NOMO-1 treated with DMSO at 0.1 percent for 48 hours (cell line): ENCODE measurements around the gene SOX18.
A peak's percentile ranks its signal among the peaks of the same experiment; 100 is the strongest.
"Not testable (repeated sequence)": the region's sequence is repeated elsewhere in the genome, so short reads cannot be mapped to it uniquely, and the experiment has no call there.

ENCODE experiments used
- DNase-seq: peaks from one replicate; lab custom pipeline; 2025; ENCODE audit not compliant: unreplicated experiment; lab: John Stamatoyannopoulos, UW

Gene SOX18

GRCh38 chr20:64049060-64049877, at the start of gene SOX18:
TSS of gene SOX18 (minus strand) at chr20:64049639. CDS start at chr20:64049516, 123 bp downstream.
- peak; percentile 20 for DNase-seq

GRCh38 chr20:64098471-64099013, 49.1 kb upstream of the SOX18 start:
- DNase-seq, result no peak

GRCh38 chr20:64096535-64096934, 47.1 kb upstream of the SOX18 start:
- DNase-seq, result no peak

DNA sequence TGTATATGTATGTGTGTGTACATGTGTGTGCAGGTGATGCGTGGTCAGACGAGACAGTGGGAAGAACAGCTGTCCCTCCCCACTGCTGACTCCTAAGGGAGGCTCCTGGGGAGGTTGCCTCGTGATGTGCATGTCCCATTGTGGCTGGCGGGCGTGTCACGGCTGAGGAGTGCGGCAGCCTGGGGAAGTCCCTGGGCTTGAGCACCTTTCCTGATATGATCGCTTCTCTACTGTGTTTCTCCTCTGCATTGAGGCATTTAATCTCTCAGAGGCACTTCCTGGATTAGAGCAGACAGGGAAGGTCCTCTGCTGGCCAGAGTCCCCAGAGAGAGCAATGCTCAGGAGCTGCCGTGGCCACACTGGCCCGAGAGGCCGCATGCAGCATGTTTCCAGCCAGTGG, 46.5 kb upstream of the SOX18 start:
- DNase-seq, result no peak

- DNase-seq, result no peak
Observed at GRCh38 chr20:64095455-64095854, 46.0 kb upstream of the SOX18 start.

DNA sequence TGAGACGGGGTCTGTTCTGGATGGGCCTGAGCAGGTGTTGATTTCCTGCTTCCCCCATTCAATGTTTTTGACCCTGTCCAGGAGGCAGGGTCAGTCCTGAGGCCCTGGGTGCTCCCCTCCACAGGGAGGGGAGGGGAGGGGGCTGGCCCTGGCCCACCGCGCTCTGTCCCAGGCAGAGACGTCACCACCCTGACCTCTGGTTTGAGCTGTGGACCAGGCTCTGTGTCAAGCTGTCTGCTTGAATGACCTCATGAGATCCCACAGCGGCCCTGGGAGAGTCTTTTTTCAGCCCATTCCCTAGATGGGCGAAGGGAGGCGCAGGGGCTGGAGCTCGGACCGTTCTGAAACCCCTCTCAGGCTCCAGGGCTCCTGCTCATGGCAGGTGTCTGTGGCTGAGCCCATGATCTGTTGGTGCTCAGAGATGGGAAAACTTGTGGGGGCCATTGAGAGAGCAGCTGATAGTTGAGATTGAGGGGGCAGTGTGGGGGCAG, 43.6 kb upstream of the SOX18 start:
- DNase-seq, result no peak

- DNase-seq, result no peak
Observed at GRCh38 chr20:64092258-64093012, 43.0 kb upstream of the SOX18 start.

DNA sequence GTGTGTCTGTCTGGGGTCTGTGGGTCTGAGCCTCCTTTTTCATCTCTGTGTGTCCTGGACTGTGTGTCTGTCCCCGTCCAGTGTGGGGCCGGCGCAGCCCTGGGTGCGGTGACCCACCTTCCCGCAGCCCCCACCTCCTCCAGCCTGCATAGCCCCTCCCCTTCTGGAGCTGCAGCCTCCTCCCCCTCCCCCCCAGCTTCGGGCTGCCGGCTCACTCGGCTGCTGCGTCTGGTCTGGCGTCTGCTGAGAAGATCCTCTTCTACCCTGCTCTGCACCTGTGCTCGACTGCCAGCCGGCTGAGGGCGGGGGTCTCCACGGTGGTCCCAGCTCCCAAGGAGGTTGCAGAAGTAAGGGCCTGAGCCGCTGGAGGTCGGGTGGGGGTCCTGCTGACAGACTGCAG, 42.3 kb upstream of the SOX18 start:
- no peak for DNase-seq

- no peak for DNase-seq
Observed at GRCh38 chr20:64091340-64091739, 41.9 kb upstream of the SOX18 start.

DNA sequence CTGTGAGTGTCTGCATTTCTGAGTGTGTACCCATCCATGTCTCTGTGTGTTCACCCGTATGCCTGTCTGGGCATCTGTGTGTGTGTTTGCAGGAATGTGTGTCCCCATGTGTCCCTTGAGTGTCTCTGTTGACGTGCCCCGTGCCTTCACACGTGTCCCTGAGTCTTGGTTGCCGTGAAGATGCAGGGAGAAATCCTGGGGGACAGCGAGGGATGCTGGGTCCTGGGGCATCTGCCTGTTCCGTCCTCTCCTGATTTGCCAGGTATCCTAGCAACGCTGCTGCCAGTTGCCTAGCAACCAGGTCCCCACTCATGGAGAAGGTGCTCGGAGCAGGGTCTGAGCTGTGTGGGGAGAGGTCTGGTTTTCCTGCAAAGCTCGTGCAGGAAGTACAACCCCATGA, 40.7 kb upstream of the SOX18 start:
- no peak for DNase-seq

- not testable (repeated sequence) for DNase-seq
Observed at GRCh38 chr20:64088586-64088985, 39.1 kb upstream of the SOX18 start.

GRCh38 chr20:64087226-64087825, 37.9 kb upstream of the SOX18 start:
- DNase-seq, result not testable (repeated sequence)

DNA sequence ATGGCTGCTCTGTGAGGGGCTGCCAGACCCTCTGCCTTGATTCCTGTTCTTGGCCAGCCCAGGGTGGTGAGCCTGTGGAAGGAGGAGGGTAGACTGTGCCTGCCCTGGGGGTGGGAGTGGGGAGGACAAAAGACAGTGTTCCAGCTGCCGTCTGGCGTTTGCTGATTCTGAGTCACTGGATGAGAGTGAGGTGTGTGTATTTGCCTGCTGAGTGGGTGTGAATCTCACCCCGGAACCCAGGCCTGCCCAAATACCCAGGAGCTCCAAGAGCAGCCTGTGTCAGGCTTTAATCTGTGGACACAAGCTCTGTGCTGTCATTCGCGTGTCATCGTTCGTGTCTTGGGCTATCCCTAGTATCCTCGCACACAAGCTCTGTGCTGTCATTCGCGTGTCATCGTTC, 37.4 kb upstream of the SOX18 start:
- DNase-seq, result no peak

GRCh38 chr20:64084685-64085152, 35.3 kb upstream of the SOX18 start:
- no peak for DNase-seq

- DNase-seq, result no peak
Observed at GRCh38 chr20:64083804-64084684, 34.6 kb upstream of the SOX18 start, which contains the start of gene LKAAEAR1. TSS of gene LKAAEAR1 (minus strand) at chr20:64084398. CDS start at chr20:64084219, 179 bp downstream.

- DNase-seq, result peak; percentile 70
Observed at GRCh38 chr20:64083378-64083803, 34.0 kb upstream of the SOX18 start.

DNA sequence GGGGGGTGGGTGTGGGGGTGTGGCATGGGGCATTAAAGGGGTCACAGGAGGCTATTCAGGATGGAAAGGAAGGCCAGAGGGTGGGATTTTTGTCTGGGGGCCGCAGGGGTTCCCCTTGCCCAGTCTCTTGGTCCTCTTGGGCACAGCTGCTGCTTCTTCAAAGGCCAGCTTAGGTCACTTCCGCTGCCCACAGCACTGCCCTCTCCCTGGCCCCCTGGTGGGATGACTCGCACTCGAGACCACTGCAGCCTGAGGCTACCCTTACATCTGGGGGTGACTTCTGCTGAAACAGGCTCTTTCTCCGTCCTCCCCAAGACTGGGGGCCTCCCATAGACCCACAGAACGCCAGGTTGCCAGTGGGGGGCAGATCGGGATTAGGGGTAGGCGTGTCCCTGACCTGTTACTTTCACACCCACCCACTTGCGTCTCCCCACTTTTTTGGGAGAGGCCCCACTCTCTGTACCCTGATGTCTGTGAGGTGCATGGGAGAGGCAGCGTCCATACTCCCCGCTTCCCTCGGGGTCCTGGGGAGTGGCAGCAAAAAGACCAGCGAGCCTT, 33.5 kb upstream of the SOX18 start:
- DNase-seq, result no peak

GRCh38 chr20:64082126-64082731, 32.8 kb upstream of the SOX18 start:
- no peak for DNase-seq

- DNase-seq, result no peak
Observed at GRCh38 chr20:64081624-64081964, 32.2 kb upstream of the SOX18 start.
